ENCODE results near the gene MUC22.
"Not testable (repeated sequence)": the region's sequence is repeated elsewhere in the genome, so short reads cannot be mapped to it uniquely, and the experiment has no call there.

MUC22 gene

DNA sequence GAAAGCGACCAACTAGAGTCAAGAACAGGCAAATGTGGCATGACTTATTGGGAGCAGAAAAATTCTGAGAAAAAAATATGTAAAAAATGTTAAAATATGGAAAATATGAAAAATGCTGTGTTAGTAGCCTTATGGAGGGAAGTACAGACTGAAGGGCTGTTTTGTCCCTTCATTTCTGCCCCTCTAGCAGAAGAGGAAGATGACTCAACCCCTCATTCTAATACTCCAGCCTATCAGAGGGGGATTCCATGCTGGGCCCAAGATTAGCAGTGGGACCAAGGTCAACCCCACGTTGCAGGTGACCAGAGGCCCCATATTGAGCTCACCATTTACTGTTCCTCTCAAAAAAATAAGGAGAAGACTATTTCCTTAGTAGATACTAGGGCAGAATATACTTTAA is 18.4 kb upstream of the MUC22 start:
- H3K27ac ChIP-seq (ENCODE audit: low read depth, low read length), result no peak overlapping the region
- no peak overlapping the region for H3K4me2 ChIP-seq (ENCODE audit: low read length)
- no peaks in the 10 kb centered on the region for H3K27me3 ChIP-seq (ENCODE audit: control insufficient read depth, low read length)
- TF ChIP-seq, protein P1, sequence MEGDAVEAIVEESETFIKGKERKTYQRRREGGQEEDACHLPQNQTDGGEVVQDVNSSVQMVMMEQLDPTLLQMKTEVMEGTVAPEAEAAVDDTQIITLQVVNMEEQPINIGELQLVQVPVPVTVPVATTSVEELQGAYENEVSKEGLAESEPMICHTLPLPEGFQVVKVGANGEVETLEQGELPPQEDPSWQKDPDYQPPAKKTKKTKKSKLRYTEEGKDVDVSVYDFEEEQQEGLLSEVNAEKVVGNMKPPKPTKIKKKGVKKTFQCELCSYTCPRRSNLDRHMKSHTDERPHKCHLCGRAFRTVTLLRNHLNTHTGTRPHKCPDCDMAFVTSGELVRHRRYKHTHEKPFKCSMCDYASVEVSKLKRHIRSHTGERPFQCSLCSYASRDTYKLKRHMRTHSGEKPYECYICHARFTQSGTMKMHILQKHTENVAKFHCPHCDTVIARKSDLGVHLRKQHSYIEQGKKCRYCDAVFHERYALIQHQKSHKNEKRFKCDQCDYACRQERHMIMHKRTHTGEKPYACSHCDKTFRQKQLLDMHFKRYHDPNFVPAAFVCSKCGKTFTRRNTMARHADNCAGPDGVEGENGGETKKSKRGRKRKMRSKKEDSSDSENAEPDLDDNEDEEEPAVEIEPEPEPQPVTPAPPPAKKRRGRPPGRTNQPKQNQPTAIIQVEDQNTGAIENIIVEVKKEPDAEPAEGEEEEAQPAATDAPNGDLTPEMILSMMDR (IDR thresholded peaks at IDR 0.05; ENCODE audit: low read depth, low read length, poor library complexity, severe bottlenecking), result no peak
- TF ChIP-seq EZH2phosphoT487 (IDR thresholded peaks at IDR 0.05; ENCODE audit: borderline replicate concordance, low read length), result no peak
- no peaks in the 10 kb centered on the region for H3K36me3 ChIP-seq (ENCODE audit: control insufficient read depth, low read length)
- H4K20me1 ChIP-seq (ENCODE audit: control insufficient read depth, insufficient read depth, low read depth, low read length), result no peaks in the 10 kb centered on the region
- H3F3A ChIP-seq (ENCODE audit: control insufficient read depth, insufficient read depth), result no peaks in the 10 kb centered on the region
- no peaks in the 10 kb centered on the region for H3K4me1 ChIP-seq (ENCODE audit: control insufficient read depth, low read length)
- H3K4me3 ChIP-seq (ENCODE audit: low read length), result no peak overlapping the region
- H3K9me2 ChIP-seq (replicated peaks; ENCODE audit: control insufficient read depth, low read length), result no peaks in the 10 kb centered on the region
- H3K9me3 ChIP-seq (ENCODE audit: control insufficient read depth, insufficient read depth, low read length), result no peaks in the 10 kb centered on the region
- H3K79me2 ChIP-seq (ENCODE audit: control insufficient read depth, low read length), result no peaks in the 10 kb centered on the region

DNA sequence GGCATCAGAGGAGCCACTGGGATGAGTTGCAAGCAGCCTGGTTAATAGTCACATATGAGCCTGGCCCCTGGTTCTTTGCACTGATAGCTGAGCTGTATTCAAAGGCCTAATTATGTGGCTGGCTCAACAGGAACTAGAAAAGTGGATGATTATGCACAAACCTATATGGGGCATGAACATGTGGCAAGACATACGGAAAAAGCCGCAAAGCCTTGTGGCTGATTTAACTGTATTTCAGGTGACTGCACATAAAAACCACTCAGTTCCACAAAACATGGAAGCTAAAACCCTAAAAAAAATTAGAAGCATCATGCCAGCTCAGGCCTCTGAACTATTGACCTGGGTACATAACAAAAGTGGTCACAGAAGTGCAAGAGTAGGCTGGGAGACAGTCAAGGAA is 13.0 kb upstream of the MUC22 start:
- no peak overlapping the region for H3K4me2 ChIP-seq (ENCODE audit: low read length)
- H3K27me3 ChIP-seq (ENCODE audit: control insufficient read depth, low read length), result no peaks in the 10 kb centered on the region
- no peaks in the 10 kb centered on the region for H3K79me2 ChIP-seq (ENCODE audit: control insufficient read depth, low read length)
- H3K9me3 ChIP-seq (ENCODE audit: control insufficient read depth, insufficient read depth, low read length), result no peaks in the 10 kb centered on the region
- H4K20me1 ChIP-seq (ENCODE audit: control insufficient read depth, insufficient read depth, low read depth, low read length), result no peaks in the 10 kb centered on the region
- H3K36me3 ChIP-seq (ENCODE audit: control insufficient read depth, low read length), result no peaks in the 10 kb centered on the region
- H3K4me1 ChIP-seq (ENCODE audit: control insufficient read depth, low read length), result no peaks in the 10 kb centered on the region
- H3K9me2 ChIP-seq (replicated peaks; ENCODE audit: control insufficient read depth, low read length), result no peaks in the 10 kb centered on the region
- no peak overlapping the region for H3K4me3 ChIP-seq (ENCODE audit: low read length)
- TF ChIP-seq, protein P1 (IDR thresholded peaks at IDR 0.05; ENCODE audit: low read depth, low read length, poor library complexity, severe bottlenecking), result no peak
- TF ChIP-seq EZH2phosphoT487 (IDR thresholded peaks at IDR 0.05; ENCODE audit: borderline replicate concordance, low read length), result no peak
- H3F3A ChIP-seq (ENCODE audit: control insufficient read depth, insufficient read depth), result no peaks in the 10 kb centered on the region
- H3K27ac ChIP-seq (ENCODE audit: low read depth, low read length), result no peak overlapping the region

DNA sequence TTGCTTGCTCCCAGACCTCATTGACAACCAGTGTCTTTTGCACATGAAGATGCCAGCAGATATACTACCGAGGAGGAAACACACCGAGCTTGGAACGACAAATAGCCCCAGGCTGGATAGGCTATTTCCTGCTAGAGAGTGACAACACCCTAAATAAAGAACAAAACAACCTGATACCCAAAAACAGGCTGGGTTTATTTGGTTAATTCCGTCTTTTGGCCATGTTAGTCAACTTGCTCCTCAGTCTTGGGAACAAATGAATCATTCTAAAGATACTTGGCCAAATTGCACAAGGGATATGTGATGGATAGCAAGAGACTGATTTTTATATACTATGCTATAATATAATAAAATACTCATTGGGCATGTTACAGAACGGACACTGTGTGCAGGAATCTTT is 11.5 kb upstream of the MUC22 start:
- H3K79me2 ChIP-seq (ENCODE audit: control insufficient read depth, low read length), result no peaks in the 10 kb centered on the region
- H3K9me2 ChIP-seq (replicated peaks; ENCODE audit: control insufficient read depth, low read length), result no peaks in the 10 kb centered on the region
- no peaks in the 10 kb centered on the region for H3K9me3 ChIP-seq (ENCODE audit: control insufficient read depth, insufficient read depth, low read length)
- H3K4me1 ChIP-seq (ENCODE audit: control insufficient read depth, low read length), result no peaks in the 10 kb centered on the region
- no peaks in the 10 kb centered on the region for H3F3A ChIP-seq (ENCODE audit: control insufficient read depth, insufficient read depth)
- no peak overlapping the region for H3K4me3 ChIP-seq (ENCODE audit: low read length)
- H3K27me3 ChIP-seq (ENCODE audit: control insufficient read depth, low read length), result no peaks in the 10 kb centered on the region
- TF ChIP-seq, protein P1 (IDR thresholded peaks at IDR 0.05; ENCODE audit: low read depth, low read length, poor library complexity, severe bottlenecking), result no peak
- no peak for TF ChIP-seq EZH2phosphoT487 (IDR thresholded peaks at IDR 0.05; ENCODE audit: borderline replicate concordance, low read length)
- H3K4me2 ChIP-seq (ENCODE audit: low read length), result no peak overlapping the region
- H4K20me1 ChIP-seq (ENCODE audit: control insufficient read depth, insufficient read depth, low read depth, low read length), result no peaks in the 10 kb centered on the region
- no peak overlapping the region for H3K27ac ChIP-seq (ENCODE audit: low read depth, low read length)
- H3K36me3 ChIP-seq (ENCODE audit: control insufficient read depth, low read length), result no peaks in the 10 kb centered on the region

DNA sequence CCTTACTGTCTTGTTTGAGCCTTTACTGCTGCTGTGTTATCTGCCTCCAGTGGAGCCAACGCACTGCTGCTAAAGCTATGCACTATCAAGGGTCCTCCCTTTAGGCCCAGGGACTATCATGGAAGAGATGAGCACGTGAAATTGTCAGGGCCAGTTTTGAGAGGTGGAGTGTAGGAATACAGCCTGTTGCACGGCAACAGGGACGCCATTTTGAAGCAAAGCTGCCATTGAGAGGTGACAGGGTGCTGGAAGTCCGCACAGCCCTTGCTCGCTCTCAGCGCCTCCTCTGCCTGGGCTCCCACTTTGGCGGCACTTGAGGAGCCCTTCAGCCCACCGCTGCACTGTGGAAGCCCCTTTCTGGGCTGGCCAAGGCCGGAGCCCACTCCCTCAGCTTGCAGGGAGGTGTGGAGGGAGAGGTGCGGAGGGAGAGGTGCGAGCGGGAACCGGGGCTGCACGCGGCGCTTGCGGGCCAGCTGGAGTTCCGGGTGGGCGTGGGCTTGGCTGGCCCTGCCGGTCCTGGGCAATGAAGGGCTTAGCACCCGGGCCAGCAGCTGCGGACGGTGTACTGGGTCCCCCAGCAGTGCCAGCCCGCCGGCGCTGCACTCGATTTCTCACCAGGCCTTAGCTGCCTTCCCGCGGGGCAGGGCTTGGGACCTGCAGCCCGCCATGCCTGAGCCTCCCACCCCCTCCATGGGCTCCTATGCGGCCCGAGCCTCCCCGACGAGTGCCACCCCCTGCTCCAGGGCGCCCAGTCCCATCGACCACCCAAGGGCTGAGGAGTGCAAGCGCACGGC is 10.0 kb upstream of the MUC22 start:
- not testable (repeated sequence) for H3K36me3 ChIP-seq (ENCODE audit: control insufficient read depth, low read length); H3F3A ChIP-seq (ENCODE audit: control insufficient read depth, insufficient read depth); H3K4me2 ChIP-seq (ENCODE audit: low read length); H3K27ac ChIP-seq (ENCODE audit: low read depth, low read length); H3K79me2 ChIP-seq (ENCODE audit: control insufficient read depth, low read length); H3K9me3 ChIP-seq (ENCODE audit: control insufficient read depth, insufficient read depth, low read length); H3K27me3 ChIP-seq (ENCODE audit: control insufficient read depth, low read length); H3K9me2 ChIP-seq (replicated peaks; ENCODE audit: control insufficient read depth, low read length); H3K4me1 ChIP-seq (ENCODE audit: control insufficient read depth, low read length); H3K4me3 ChIP-seq (ENCODE audit: low read length); H4K20me1 ChIP-seq (ENCODE audit: control insufficient read depth, insufficient read depth, low read depth, low read length)

Data from DOHH2 (cell line).